ENCODE data around the gene NLRX1.
"Not testable (repeated sequence)": the region's sequence is repeated elsewhere in the genome, so short reads cannot be mapped to it uniquely, and the experiment has no call there.

The NLRX1 gene

GRCh38 chr11:119153049-119153818, 15.3 kb upstream of the NLRX1 start:
- DNase-seq, result no peak

DNA sequence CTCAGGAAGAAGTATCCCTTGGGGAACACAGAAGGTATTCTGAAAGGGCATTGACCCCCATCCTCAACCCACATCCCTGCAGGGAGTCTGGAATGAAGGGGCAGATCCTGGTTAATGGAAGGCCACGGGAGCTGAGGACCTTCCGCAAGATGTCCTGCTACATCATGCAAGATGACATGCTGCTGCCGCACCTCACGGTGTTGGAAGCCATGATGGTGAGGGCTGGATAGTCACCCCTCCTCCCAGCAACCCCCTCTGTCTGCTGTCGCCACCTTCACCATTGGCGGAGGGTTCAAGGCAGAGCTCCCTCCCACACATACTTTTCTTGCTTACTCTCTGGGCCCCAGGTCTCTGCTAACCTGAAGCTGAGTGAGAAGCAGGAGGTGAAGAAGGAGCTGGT, 14.3 kb upstream of the NLRX1 start:
- no peak for DNase-seq

DNA sequence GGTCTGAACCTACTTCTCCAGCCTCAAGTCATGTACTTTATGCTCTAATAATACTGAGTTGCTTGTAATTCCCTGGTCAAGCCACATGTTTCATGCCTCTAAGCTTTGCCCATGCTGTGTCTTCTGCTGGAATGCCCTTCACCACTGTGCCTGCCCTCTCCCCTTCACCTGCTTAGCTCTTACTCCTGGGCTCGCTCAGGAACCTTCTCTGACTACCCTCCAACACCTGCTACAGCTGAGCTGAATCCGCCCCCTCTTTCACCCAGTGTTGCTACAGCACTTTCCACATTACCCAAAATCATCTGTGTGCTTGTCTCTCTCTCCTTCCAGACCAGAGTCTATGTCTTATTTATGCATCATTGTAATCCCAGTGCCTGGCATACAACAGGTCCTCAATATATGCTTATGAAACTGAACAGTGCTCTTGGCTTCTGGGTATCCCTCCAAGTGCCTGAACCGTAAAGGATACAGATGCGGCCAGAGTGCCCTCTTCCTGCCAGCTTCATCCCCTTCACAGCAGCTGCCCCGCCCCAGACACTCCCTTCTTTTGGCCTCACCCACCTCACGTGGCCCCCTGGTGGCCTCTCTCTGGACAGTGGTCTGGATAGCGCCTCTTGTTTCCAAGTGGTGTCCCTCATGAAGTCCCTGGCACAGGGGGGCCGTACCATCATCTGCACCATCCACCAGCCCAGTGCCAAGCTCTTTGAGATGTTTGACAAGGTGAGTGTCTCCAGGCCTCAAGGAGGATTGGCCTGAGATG, 12.6 kb upstream of the NLRX1 start:
- no peak for DNase-seq

GRCh38 chr11:119156496-119156895, 12.0 kb upstream of the NLRX1 start:
- no peak for DNase-seq

- no peak for DNase-seq
Measured at GRCh38 chr11:119157063-119157462, 11.5 kb upstream of the NLRX1 start.

- DNase-seq, result no peak
Measured at GRCh38 chr11:119158467-119158866, 10.1 kb upstream of the NLRX1 start.

GRCh38 chr11:119160151-119160550, 8.4 kb upstream of the NLRX1 start:
- DNase-seq, result no peak

GRCh38 chr11:119161871-119162270, 6.7 kb upstream of the NLRX1 start:
- DNase-seq, result no peak

GRCh38 chr11:119166368-119167076, 2.0 kb upstream of the NLRX1 start:
- DNase-seq, result no peak

DNA sequence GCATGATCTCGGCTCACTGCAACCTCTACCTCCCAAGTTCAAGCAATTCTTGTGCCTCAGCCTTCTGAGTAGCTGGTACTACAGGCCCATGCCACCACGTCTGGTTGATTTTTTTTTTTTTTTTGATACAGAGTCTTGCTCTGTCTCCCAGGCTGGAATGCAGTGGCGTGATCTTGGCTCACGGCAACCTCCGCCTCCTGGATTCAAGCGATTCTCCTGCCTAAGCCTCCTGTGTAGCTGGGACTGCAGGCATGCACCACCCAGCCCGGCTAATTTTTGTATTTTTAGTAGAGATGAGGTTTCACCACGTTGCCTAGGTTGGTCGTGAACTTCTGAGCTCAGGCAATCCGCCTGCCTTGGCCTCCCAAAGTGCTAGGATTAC, 1.5 kb upstream of the NLRX1 start:
- not testable (repeated sequence) for DNase-seq

- no peak for DNase-seq
Measured at GRCh38 chr11:119167933-119168332, 592 bp upstream of the NLRX1 start.

DNA sequence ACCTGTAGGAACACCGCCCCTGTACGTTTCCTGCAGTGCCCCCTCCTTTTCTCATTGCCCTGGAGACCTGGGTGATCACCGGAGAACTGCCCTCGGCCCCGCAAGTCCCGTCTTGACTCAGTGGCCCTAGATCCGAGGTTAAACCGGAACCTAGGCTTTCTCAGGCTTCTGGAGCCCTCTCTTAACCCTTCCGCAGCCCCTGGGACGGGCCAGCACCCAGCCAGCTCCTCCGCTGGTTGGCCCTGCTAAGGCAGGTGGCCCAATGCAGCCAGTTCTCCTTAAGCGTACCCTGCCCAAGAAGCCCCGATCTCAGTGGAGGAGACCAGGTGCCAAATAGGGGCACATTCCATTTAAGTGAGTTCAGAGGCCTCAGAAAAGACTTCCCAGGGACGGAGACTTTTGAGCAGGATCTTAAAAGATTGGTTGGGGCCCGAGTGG, 776 bp downstream of the NLRX1 start:
- peak; percentile 13 for DNase-seq

DNA sequence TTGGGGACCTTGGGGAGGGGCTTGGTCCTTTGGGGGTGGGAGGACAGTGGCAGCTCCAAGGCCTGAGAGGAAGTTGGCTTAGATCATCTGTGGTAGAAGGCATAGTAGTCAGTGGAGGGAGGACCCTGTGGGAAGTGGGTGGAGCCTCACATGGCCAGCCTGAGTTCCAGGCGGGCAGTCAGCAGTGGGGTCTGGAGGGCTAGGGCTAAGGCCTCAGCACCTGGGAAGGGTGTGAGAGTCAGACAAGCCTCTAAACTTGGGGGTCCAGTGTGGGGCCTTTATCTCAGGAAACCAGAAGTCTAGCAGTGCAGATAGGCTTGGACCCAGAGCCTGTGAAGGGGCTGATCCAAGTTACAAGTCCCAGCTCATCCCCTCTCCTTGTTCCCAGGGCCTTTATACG, 4.0 kb downstream of the NLRX1 start:
- peak; percentile 17 for DNase-seq

DNA sequence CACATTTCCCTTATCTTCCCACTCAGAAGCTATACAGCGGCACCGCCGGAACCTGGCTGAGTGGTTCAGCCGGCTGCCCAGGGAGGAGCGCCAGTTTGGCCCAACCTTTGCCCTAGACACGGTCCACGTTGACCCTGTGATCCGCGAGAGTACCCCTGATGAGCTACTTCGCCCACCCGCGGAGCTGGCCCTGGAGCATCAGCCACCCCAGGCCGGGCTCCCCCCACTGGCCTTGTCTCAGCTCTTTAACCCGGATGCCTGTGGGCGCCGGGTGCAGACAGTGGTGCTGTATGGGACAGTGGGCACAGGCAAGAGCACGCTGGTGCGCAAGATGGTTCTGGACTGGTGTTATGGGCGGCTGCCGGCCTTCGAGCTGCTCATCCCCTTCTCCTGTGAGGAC, 4.9 kb downstream of the NLRX1 start:
- no peak for DNase-seq

- DNase-seq, result no peak
Measured at GRCh38 chr11:119175493-119176077, 7.1 kb downstream of the NLRX1 start.

DNA sequence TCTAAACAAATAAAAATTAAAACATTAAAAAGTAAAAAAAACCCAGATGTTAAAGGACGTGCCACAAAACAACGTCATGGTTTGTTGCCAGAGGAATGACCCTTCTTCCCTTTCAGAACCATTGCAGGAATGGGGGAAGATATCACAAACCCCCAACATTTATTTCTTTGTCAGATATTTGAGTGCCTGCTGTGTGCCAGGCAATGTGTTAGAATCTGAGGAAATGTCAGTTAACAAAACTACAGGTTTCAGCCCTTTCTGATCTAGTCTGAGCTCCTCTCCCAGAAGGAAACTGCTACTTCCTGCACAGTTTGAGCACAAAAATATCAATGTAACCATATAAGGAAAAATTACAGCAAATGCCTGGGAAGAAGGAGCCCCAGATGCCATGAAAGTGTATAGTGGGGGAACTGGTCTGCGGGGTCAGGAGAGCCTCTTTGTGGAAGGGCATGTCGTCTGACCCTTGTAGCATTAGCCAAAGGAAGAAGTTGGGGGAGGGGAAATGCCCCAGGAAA, 9.7 kb downstream of the NLRX1 start:
- no peak for DNase-seq

DNA sequence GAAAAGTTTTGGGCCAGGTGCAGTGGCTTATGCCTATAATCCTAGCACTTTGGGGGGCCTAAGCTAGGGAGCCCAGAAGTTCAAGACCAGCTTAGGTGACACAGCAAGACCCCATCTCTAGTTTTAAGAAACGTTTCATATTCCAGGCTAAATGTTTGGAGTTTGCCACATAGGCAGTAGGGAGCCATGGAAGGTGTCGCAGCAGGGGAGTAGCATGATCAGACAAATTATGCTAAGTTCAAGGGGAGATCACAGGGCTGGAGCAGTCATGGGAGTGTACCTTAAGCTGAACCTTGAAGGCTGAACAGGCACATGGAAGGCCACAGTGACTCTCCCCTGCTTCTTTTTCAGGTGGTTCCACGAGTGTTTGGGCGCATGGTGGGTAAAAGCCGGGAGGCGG, 10.8 kb downstream of the NLRX1 start:
- no peak for DNase-seq

DNA sequence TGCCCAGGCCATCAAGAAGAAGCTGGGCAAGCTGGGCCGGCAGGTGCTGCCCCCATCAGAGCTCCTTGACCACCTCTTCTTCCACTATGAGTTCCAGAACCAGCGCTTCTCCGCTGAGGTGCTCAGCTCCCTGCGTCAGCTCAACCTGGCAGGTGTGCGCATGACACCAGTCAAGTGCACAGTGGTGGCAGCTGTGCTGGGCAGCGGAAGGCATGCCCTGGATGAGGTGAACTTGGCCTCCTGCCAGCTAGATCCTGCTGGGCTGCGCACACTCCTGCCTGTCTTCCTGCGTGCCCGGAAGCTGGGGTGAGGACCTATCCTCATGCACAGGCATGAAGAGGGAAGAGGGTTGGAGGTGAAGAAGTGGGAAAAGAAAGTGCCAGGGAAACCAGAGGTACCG, 11.5 kb downstream of the NLRX1 start:
- no peak for DNase-seq

DNA sequence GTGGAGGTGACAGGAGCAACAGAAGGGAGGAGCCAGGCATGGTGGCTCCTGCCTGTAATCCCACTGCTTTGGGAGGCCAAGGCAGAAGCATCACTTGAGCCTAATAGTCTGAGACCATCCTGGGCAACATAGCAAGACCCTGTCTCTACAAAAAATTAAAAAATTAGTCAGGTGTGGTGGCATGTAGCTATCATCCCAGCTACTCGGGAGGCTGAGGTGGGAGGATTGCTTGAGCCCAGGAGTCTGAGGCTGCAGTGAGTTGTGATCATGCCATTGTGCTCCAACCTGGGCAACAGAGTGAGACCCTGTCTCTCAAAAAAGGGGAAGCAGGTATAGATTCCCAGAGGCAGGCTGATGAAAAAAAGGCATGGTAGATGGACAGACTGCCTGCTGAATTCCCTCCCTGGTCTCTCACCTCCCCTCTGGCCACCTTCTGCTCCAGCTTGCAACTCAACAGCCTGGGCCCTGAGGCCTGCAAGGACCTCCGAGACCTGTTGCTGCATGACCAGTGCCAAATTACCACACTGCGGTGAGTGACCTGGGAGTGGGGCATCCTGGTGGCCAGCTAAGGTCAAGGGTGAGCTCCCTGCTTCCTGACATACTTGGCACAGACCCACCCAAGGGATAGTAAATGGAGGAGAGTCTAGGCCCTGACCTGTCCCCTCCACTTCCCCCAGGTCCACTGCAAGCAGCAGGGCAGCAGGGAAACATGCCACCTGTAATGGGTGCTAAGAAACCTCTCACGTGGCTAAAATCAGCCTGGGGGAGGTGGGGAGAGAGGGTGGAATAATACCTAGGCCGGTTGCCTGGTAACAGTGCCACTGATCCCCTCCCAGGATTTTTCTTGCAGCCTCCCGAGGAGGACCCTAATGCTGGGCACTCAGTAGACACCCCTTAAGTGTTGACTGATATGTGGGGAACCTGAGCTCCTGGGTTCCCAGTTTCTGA, 12.5 kb downstream of the NLRX1 start:
- DNase-seq, result no peak

GRCh38 chr11:119181677-119182412, 13.3 kb downstream of the NLRX1 start:
- DNase-seq, result no peak

- DNase-seq, result not testable (repeated sequence)
Measured at GRCh38 chr11:119184399-119184798, 15.9 kb downstream of the NLRX1 start.
